ENCODE measurements around the gene MTRR.
A peak's percentile ranks its signal among the peaks of the same experiment; 100 is the strongest.

Gene MTRR

GRCh38 chr5:7868773-7869473, at the start of gene MTRR, which contains the start of gene FASTKD3:
Gene MTRR, plus strand, starts transcription at chr5:7869148. Its CDS starts 1,647 bp downstream, at chr5:7870795.
Gene FASTKD3, minus strand, starts transcription at chr5:7869031. Its CDS starts 948 bp downstream, at chr5:7868083.
- peak; percentile 93 for DNase-seq

DNA sequence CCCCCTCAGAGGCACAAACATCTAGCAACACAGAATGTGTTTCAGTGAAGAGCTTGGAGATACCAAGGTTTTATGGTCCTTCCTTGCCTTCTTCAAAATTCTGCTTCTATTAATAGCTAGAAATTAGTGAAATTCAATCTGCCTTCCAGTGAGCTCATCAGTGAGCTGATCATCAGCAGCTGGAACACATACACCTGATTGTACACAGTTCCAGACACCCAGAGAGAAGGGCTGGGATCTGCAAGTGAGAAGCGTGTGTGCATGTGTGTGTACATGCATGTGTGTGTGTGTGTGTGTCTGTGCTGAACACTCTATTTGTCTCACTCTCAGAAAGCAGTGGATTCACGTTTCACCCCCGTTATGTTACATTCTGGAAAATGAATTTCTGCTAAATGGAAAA, 46.5 kb upstream of the MTRR start:
- no peak for DNase-seq

DNA sequence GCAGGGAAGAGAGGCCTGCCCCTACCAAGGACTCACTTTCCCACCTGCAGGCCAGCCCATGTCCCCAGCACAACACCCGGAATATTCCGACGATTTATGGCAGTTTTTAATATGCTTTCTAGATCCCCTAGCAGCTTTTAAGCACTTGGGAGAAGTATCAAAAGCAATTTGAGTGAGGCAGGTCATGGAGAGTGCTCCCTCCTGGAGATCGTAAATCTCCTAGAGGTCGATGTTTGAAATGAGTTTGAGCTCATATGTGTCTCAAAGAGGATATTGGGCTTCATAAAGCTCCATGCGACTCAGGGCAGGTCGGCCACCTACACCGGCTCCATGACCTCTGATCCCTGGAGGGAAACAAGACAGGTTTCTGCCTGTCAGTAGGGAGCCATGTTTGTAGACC, 45.4 kb upstream of the MTRR start:
- no peak for DNase-seq

GRCh38 chr5:7824995-7825394, 44.0 kb upstream of the MTRR start:
- DNase-seq = no peak

DNA sequence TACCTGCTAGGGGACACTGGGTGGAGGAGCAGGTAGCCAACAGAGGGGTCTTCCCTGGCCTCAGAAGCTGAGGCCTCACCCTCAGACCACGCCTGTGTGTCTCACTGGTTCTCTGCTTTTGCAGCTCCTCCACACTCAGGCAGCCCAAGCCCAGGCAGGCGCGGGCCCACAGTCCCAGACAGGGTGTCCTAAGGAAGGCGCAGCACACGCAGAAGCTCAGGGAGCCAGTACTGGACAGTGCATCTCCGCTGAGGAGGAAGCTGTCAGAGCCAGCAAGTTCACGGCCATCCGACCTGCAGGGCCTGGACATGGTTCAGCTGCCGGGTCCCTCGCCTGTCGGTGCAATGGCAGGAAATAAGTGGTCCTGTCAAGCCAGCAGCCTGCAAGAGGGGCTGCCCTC, 43.3 kb upstream of the MTRR start:
- no peak for DNase-seq

GRCh38 chr5:7827610-7828009, 41.3 kb upstream of the MTRR start:
- no peak for DNase-seq

GRCh38 chr5:7828269-7828668, 40.7 kb upstream of the MTRR start:
- DNase-seq = no peak

DNA sequence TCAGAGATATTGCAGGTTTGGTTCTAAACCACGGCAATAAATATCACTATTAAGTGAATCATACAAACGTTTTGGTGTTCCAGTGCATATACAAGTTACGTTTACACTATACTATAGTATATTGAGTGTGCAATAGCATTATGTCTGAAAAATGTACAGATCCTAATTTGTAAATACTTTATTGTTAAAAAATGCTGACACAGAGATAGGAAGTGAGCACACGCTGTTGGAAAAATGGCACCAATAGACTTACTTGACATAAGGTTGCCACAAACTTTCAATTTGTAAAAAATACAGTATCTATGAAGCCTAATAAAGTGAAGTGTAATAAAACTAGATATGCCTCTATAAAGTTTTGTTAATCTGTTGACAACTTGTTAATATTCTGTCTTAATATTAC, 34.0 kb upstream of the MTRR start:
- DNase-seq = no peak

DNA sequence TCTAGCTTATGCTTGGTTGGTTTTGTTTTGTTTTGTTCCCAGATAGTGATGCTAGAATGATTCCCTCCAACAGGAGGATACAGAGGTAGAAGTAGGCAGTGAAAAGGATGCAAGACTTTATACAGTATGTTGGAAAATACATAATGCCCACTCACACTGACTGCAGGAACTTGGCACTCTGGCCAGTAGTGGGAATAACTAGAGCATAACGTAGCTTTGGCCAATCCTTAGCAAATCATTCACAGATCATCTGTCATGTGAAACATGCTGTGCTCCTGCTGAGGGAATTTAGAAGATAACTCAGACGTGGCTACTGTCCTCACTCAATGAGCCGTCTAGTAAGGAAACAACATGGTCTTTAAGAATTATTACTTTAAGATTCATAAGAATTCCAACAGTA, 31.5 kb upstream of the MTRR start:
- DNase-seq = no peak

- DNase-seq = no peak
Observed at GRCh38 chr5:7842531-7842930, 26.4 kb upstream of the MTRR start.

GRCh38 chr5:7844901-7845300, 24.0 kb upstream of the MTRR start:
- no peak for DNase-seq

GRCh38 chr5:7845557-7845956, 23.4 kb upstream of the MTRR start:
- DNase-seq = no peak

- no peak for DNase-seq
Observed at GRCh38 chr5:7846327-7846726, 22.6 kb upstream of the MTRR start.

GRCh38 chr5:7848296-7848695, 20.7 kb upstream of the MTRR start:
- no peak for DNase-seq

DNA sequence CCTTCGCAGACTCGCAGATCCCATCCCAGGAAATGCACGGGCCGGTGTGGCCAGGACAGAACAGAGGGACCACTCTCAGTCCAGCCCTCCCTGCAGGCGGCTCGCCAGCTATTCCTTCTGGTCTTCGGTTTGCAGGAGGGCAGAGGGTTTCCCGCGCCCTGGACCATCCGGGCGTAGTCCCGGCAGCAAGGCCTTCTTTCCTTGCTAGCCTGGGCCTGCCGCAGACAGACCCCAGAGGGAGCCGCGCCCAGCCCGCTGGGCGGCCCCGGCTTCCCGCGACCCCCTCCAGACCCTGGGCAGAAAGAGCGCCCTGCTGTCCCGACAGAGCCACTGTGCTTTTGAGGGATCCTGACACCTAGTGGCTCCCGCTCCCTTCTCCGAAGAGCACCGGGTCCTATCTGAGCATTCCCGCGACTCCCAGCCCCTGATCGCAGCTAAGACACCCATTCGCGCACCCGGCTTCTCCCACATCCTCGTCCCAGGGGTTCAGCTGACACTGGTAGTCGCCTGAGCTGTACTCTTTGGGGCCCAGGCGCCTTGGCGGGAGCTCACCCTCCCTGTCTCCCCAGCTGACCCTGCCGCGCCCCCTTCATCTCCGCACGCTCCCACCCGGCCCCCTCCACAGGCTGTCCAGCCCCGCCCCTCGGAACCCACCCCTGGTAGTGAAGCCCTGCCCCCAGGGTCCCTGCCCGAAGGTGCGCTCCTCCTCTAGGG, 19.1 kb upstream of the MTRR start:
- no peak for DNase-seq

- no peak for DNase-seq
Observed at GRCh38 chr5:7850395-7851239, 18.3 kb upstream of the MTRR start, which contains the start of gene CFAP90. Gene CFAP90, minus strand, starts transcription at chr5:7851133. Its CDS starts 112 bp downstream, at chr5:7851021.

GRCh38 chr5:7851240-7851592, 17.7 kb upstream of the MTRR start:
- no peak for DNase-seq

DNA sequence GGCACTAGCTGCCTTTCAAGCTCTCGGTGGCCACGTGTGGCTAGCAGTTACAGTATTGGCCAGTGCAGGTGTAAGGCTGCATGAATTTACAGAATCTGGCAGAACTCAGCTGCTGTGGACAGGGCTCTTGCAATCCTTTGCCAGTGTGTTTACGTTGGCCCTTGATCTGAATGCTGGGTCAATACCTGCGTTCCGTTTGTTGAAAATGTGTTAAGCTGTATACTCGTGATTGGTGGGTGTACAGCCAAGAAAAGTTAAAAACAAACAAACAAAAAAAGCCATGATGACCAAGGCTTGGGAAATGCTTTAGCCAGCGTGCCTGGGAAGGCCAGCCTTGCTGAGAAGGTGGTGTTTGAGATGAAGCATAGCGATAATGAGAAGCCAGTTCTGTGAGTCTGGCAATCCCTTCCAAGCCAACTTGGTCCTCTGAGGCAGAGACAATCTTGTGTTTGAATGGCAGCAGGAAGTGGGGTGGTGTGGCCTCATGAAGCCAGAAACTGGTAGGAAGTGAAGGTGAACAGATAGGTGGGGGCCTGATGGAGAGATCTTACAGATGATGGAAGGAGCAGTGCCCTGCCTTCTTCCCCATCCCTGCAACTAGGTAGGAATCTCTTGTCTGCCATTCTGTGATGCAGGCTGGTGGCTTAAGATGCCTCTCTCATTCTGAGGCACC, 17.2 kb upstream of the MTRR start:
- DNase-seq = no peak

- DNase-seq = no peak
Observed at GRCh38 chr5:7852542-7852941, 16.4 kb upstream of the MTRR start.

DNA sequence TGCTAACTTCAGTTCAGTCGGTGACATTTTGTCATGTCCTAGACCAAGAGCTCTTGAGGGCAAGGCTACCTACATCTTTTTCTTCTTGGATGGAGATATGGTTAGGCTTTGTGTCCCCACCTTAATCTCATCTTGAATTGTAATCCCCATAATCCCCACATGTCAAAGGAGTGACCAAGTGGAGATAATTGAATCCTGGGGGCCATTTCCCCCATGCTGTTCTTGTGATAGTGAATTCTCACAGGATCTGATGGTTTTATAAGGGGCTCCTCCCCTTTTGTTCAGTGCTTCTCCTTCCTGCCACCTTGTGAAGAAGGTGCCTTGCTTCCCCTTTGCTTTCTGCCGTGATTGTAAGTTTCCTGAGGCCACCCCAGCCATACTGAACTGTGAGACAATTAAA, 16.0 kb upstream of the MTRR start:
- no peak for DNase-seq

- no peak for DNase-seq
Observed at GRCh38 chr5:7855611-7856010, 13.3 kb upstream of the MTRR start.

DNA sequence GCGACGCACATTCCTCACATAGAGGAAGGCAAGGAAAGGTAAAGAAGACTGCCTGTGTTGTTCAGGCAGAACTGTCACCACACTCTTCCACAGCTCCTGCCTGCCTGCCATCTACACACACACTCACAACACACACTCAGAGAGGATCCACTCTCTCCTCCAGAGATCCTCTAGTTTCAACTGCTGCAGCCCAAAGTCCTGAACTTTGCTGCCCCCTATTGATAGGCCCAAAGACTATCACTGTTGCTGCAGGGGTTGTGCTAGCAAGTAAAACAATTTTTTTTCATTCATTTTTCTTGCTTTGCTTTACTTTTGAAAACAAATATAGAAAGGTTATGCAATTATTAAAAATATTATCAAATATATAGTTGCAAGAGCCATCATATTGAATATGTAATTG, 12.1 kb upstream of the MTRR start:
- DNase-seq = no peak

DNA sequence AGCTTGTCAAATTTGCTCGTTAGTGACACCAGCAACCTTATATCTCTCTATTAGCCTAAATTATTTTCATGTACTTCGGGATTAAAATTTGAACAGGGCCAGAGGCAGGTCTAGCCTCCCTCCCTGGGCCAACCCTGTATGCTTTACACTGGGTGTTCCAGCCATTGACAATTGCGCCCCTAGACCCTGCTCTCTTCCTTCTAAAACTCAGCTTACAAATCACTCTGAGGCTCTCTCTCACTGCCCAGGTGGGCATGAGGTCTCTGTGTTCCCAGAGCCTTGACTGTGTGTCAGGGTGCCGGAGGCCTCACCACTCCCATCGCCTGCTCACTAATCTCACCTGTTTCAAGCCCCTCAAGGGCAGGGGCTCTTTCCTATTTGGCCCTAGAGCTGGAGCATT, 11.6 kb upstream of the MTRR start:
- DNase-seq = no peak
